PC-3 (cell line): ENCODE measurements around the gene PPP4R4. TPM values are rescaled to one million over a fixed set of nuclear protein-coding genes. Genes with fewer than 3 reads are reported as not detected.

Experiments
- ATAC-seq: fragments of 200-7000 bp; cut with Tn5 transposase; 2 replicates; pipeline ENCODE4 v1.9.1; 2020; ENCODE audit warnings: mild to moderate bottlenecking, moderate library complexity
- BruUV-seq: library from RNA; stranded (reverse); fragments of 400-500 nt; replicated peaks from 2 replicates; lab custom pipeline; 2021; lab: Mats Ljungman, UMichigan
- CTCF ChIA-PET: fragments of 300-600 bp; sonication (Branson Sonifier 250); formaldehyde crosslinking; loops from one replicate; lab custom pipeline; 2022; ENCODE audit warnings: antibody characterized with exemption; lab: Charles Lee
- POLR2A ChIA-PET: fragments of 300-600 bp; sonication (Branson Sonifier 250); formaldehyde crosslinking; loops from one replicate; lab custom pipeline; 2022; ENCODE audit warnings: antibody characterized with exemption; ENCODE audit not compliant: unreplicated experiment; lab: Charles Lee
- DNase-seq: peaks from one replicate; pipeline ENCODE4 v3.0.0-alpha.2; 2015
- H2AFZ ChIP-seq: fragments of 300-600 bp; sonication (generic); 2 replicates; pipeline ENCODE4 v1.6.0; 2016; ENCODE audit warnings: antibody characterized with exemption, low read length
- H3F3A ChIP-seq: fragments of 300-600 bp; sonication (generic); one replicate; pipeline ENCODE4 v1.6.0; 2017; ENCODE audit warnings: antibody characterized with exemption, low read length, control low read depth, mild to moderate bottlenecking; ENCODE audit not compliant: unreplicated experiment
- H3K27ac ChIP-seq: fragments of 300-600 bp; sonication (generic); 2 replicates; pipeline ENCODE4 v1.5.1; 2016; ENCODE audit warnings: mild to moderate bottlenecking, low read length
- H3K27me3 ChIP-seq: fragments of 300-600 bp; sonication (generic); 2 replicates; pipeline ENCODE4 v1.6.1; 2016; ENCODE audit warnings: low read length, mixed read lengths
- H3K36me3 ChIP-seq: fragments of 300-600 bp; sonication (generic); 2 replicates; pipeline ENCODE4 v1.6.1; 2016; ENCODE audit warnings: low read depth, mixed run types, low read length, mixed read lengths
- H3K4me1 ChIP-seq: fragments of 300-600 bp; sonication (generic); 2 replicates; pipeline ENCODE4 v1.5.1; 2016; ENCODE audit warnings: low read length; ENCODE audit not compliant: insufficient read depth
- H3K4me2 ChIP-seq: fragments of 300-600 bp; sonication (generic); 2 replicates; pipeline ENCODE4 v1.6.0; 2016; ENCODE audit warnings: low read length
- H3K4me3 ChIP-seq: fragments of 300-600 bp; sonication (generic); 2 replicates; pipeline ENCODE4 v1.5.1; 2016; ENCODE audit warnings: mild to moderate bottlenecking, low read length, mixed read lengths
- H3K79me2 ChIP-seq: fragments of 300-600 bp; sonication (generic); 2 replicates; pipeline ENCODE4 v1.6.1; 2017; ENCODE audit warnings: low read length, mixed read lengths
- H3K9ac ChIP-seq: fragments of 300-600 bp; sonication (generic); 2 replicates; pipeline ENCODE4 v1.6.0; 2016; ENCODE audit warnings: mild to moderate bottlenecking, low read length
- H3K9me2 ChIP-seq: fragments of 300-600 bp; sonication (generic); replicated peaks from 2 replicates; pipeline ENCODE4 v1.6.1; 2016; ENCODE audit warnings: mixed run types, low read length, mixed read lengths
- H3K9me3 ChIP-seq: fragments of 300-600 bp; sonication (generic); 2 replicates; pipeline ENCODE4 v1.6.1; 2016; ENCODE audit warnings: low read length, mixed read lengths
- H4K20me1 ChIP-seq: fragments of 300-600 bp; sonication (generic); 2 replicates; pipeline ENCODE4 v1.6.1; 2016; ENCODE audit warnings: low read length, mixed read lengths
- CTCF ChIP-seq: fragments of 300-600 bp; sonication (generic); conservative IDR thresholded peaks from 2 replicates; pipeline ENCODE4 v1.5.1; 2017; ENCODE audit warnings: antibody characterized with exemption, low read depth, mild to moderate bottlenecking, low read length
- EZH2 ChIP-seq: fragments of 300-600 bp; sonication (generic); IDR thresholded peaks from one replicate; pipeline ENCODE4 v1.6.1; 2017; ENCODE audit warnings: antibody characterized with exemption, mild to moderate bottlenecking, low read length; ENCODE audit not compliant: unreplicated experiment
- EZH2phosphoT487 ChIP-seq: fragments of 300-600 bp; sonication (generic); IDR thresholded peaks from 2 replicates; pipeline ENCODE4 v1.6.1; 2018; ENCODE audit warnings: mild to moderate bottlenecking, antibody characterized with exemption, low read length, borderline replicate concordance
- intact Hi-C: fragments of 100-400 bp; cut with micrococcal nuclease; formaldehyde crosslinking; loops from 2 replicates; pipeline ENCODE4 v1.9.0; 2023
- total RNA-seq: library from RNA; depleted of rRNA; stranded (reverse); fragments of >200 nt; gene quantifications from 2 replicates; pipeline ENCODE4 v1.2.3, GENCODE V29; 2014

PPP4R4 gene
- total RNA-seq, 1 experiment from 2014 or later, result 0.11 TPM

- intact Hi-C loops, result no loop called here
- CTCF ChIA-PET, result no interaction called here
- POLR2A ChIA-PET, result no interaction called here
- no peak within 1 kb of the TSS for H3K4me2 ChIP-seq
- no TSS peak for BruUV-seq
- no peaks in the 10 kb centered on the region for H3F3A ChIP-seq
- H3K9ac ChIP-seq, result no peak within 1 kb of the TSS
- DNase-seq (no peak), ATAC-seq (no peak)
- no peaks in the 10 kb centered on the region for H3K9me2 ChIP-seq
- TF ChIP-seq CTCF (no peak), EZH2 (no peak), EZH2phosphoT487 (no peak)
- H2AFZ ChIP-seq, result no peak within 1 kb of the TSS
- H3K4me3 ChIP-seq, result no peak within 1 kb of the TSS
- H3K27ac ChIP-seq, result no peak within 1 kb of the TSS
- H4K20me1 ChIP-seq, result no peaks in the 10 kb centered on the region
- no peaks in the 10 kb centered on the region for H3K9me3 ChIP-seq
- H3K4me1 ChIP-seq, result no peaks in the 10 kb centered on the region
- H3K36me3 ChIP-seq, result no peaks in the 10 kb centered on the region
- 0 out of 2 replicates have a peak, but pooled peaks cover 16% of the 10 kb centered on the region for H3K27me3 ChIP-seq
- no peaks in the 10 kb centered on the region for H3K79me2 ChIP-seq
Measured at GRCh38 chr14:94292872-94293577, 118.9 kb downstream of the PPP4R4 start, which contains the start of gene SERPINA10. Gene SERPINA10, minus strand, starts transcription at chr14:94293268. Its CDS starts 2,675 bp downstream, at chr14:94290593.

GRCh38 chr14:94293578-94293924 lies 119.4 kb downstream of the PPP4R4 start:
- BruUV-seq, result no TSS peak
- Histone ChIP-seq H3K4me3 (no peak overlapping the region), H3K9ac (no peak overlapping the region), H3K27ac (no peak overlapping the region), H3K36me3 (no peaks in the 10 kb centered on the region), H2AFZ (no peak overlapping the region), H3K4me1 (no peaks in the 10 kb centered on the region), H3F3A (no peaks in the 10 kb centered on the region), H3K27me3 (0 out of 2 replicates have a peak, but pooled peaks cover 16% of the 10 kb centered on the region), H3K79me2 (no peaks in the 10 kb centered on the region), H3K9me3 (no peaks in the 10 kb centered on the region), H3K9me2 (no peaks in the 10 kb centered on the region), H3K4me2 (no peak overlapping the region), H4K20me1 (no peaks in the 10 kb centered on the region)
- CTCF ChIA-PET, result no interaction called here
- no peak for TF ChIP-seq CTCF
- no peak for TF ChIP-seq EZH2
- no peak for TF ChIP-seq EZH2phosphoT487
- no peak for DNase-seq
- POLR2A ChIA-PET, result no interaction called here
- intact Hi-C loops, result no loop called here
- no peak for ATAC-seq
